NCI-H1694 treated with DMSO at 0.1 percent for 48 hours (cell line): ENCODE measurements around the gene ADAMTSL1.
"Not testable (repeated sequence)": the region's sequence is repeated elsewhere in the genome, so short reads cannot be mapped to it uniquely, and the experiment has no call there.

ENCODE experiments used
- DNase-seq: peaks from one replicate; lab custom pipeline; 2025; lab: John Stamatoyannopoulos, UW

The ADAMTSL1 gene

GRCh38 chr9:18863791-18864190 lies 389.8 kb downstream of the ADAMTSL1 start:
- no peak for DNase-seq

- no peak for DNase-seq
Observed at GRCh38 chr9:18864516-18864915, 390.6 kb downstream of the ADAMTSL1 start.

- DNase-seq, result no peak
Observed at GRCh38 chr9:18865542-18865941, 391.6 kb downstream of the ADAMTSL1 start.

- no peak for DNase-seq
Observed at GRCh38 chr9:18866121-18866831, 392.3 kb downstream of the ADAMTSL1 start.

GRCh38 chr9:18869725-18870124 lies 395.8 kb downstream of the ADAMTSL1 start:
- no peak for DNase-seq

- no peak for DNase-seq
Observed at GRCh38 chr9:18874069-18874468, 400.1 kb downstream of the ADAMTSL1 start.

GRCh38 chr9:18874990-18875389 lies 401.0 kb downstream of the ADAMTSL1 start:
- not testable (repeated sequence) for DNase-seq

GRCh38 chr9:18877984-18878383 lies 404.0 kb downstream of the ADAMTSL1 start:
- DNase-seq, result no peak

GRCh38 chr9:18881758-18882157 lies 407.8 kb downstream of the ADAMTSL1 start:
- no peak for DNase-seq

GRCh38 chr9:18887546-18887945 lies 413.6 kb downstream of the ADAMTSL1 start:
- DNase-seq, result no peak

GRCh38 chr9:18888290-18888689 lies 414.3 kb downstream of the ADAMTSL1 start:
- no peak for DNase-seq

- no peak for DNase-seq
Observed at GRCh38 chr9:18889550-18889949, 415.6 kb downstream of the ADAMTSL1 start.

GRCh38 chr9:18890372-18890771 lies 416.4 kb downstream of the ADAMTSL1 start:
- DNase-seq, result no peak

- DNase-seq, result no peak
Observed at GRCh38 chr9:18891946-18892670, 418.2 kb downstream of the ADAMTSL1 start.

GRCh38 chr9:18893046-18893445 lies 419.1 kb downstream of the ADAMTSL1 start:
- no peak for DNase-seq

GRCh38 chr9:18893491-18893890 lies 419.5 kb downstream of the ADAMTSL1 start:
- no peak for DNase-seq

GRCh38 chr9:18896004-18896403 lies 422.1 kb downstream of the ADAMTSL1 start:
- no peak for DNase-seq

- DNase-seq, result no peak
Observed at GRCh38 chr9:18896531-18897179, 422.7 kb downstream of the ADAMTSL1 start.

GRCh38 chr9:18903450-18903849 lies 429.5 kb downstream of the ADAMTSL1 start:
- DNase-seq, result no peak

- DNase-seq, result no peak
Observed at GRCh38 chr9:18905028-18905882, 431.3 kb downstream of the ADAMTSL1 start.

- no peak for DNase-seq
Observed at GRCh38 chr9:18905883-18906629, 432.1 kb downstream of the ADAMTSL1 start.
